Thyroid gland (tissue), 4 donors: ENCODE results near the gene STAG2.

Source experiments
- CTCF ChIP-seq, 6 experiments: fragments of 200-600 bp in 3 of 6; fragments of 450-650 bp in 3 of 6; sonication (generic) in 3 of 6; IDR thresholded peaks; one replicate each; pipeline ENCODE4 v1.5.1; 2016 to 2019; ENCODE audit warnings: antibody characterized with exemption in 6 of 6, mild to moderate bottlenecking in 2 of 6, inconsistent platforms in 1 of 6, moderate library complexity in 1 of 6
- POLR2A ChIP-seq, 2 donors: fragments of 450-650 bp; IDR thresholded peaks; one replicate each; pipeline ENCODE4 v1.6.1; 2017; ENCODE audit warnings: antibody characterized with exemption in 2 of 2, mild to moderate bottlenecking in 2 of 2, moderate library complexity in 1 of 2

GRCh38 chrX:124085063-124085462, 123.6 kb downstream of the STAG2 start:
- no peak for TF ChIP-seq POLR2A (IDR thresholded peaks at IDR 0.05)
- TF ChIP-seq CTCF (IDR thresholded peaks at IDR 0.05): no peak
